IMR-90 (cell line): ENCODE data around the gene KLKB1. TPM values are rescaled to one million over a fixed set of nuclear protein-coding genes. Genes with fewer than 3 reads are reported as not detected.

Experiments used
- ATAC-seq: fragments of 200-7000 bp; cut with Tn5 transposase; 2 replicates; pipeline ENCODE4 v1.9.1; 2020; ENCODE audit warnings: low read depth, mild to moderate bottlenecking, moderate library complexity
- BruUV-seq: library from RNA; stranded (reverse); fragments of 400-500 nt; replicated peaks from 2 replicates; lab custom pipeline; 2021; lab: Mats Ljungman, UMichigan
- CTCF ChIA-PET: fragments of 300-600 bp; formaldehyde crosslinking; extraction: SDS; loops from one replicate; lab custom pipeline; 2021; ENCODE audit warnings: antibody characterized with exemption; lab: Yijun Ruan, JAX
- POLR2A ChIA-PET: fragments of 300-600 bp; sonication (Branson Sonifier 250); formaldehyde crosslinking; loops from one replicate; lab custom pipeline; 2022; ENCODE audit warnings: antibody characterized with exemption; ENCODE audit not compliant: unreplicated experiment; lab: Charles Lee
- DNase-seq: peaks from one replicate; pipeline ENCODE4 v3.0.0; 2013
- H2AFZ ChIP-seq: replicated peaks from 2 replicates; pipeline ENCODE3; 2013; ENCODE audit warnings: low read length, mild to moderate bottlenecking; ENCODE audit not compliant: poor library complexity
- H2AK5ac ChIP-seq: 2 replicates; pipeline ENCODE4 v1.6.1; 2013; ENCODE audit warnings: low read depth, low read length, inconsistent platforms
- H2AK9ac ChIP-seq: replicated peaks from 2 replicates; pipeline ENCODE3; 2013; ENCODE audit warnings: mild to moderate bottlenecking, low read depth, low read length, moderate library complexity; ENCODE audit not compliant: poor library complexity
- H2BK120ac ChIP-seq: 2 replicates; pipeline ENCODE4 v1.6.1; 2013; ENCODE audit warnings: low read depth, low read length, inconsistent platforms
- H2BK15ac ChIP-seq: 3 replicates; pipeline ENCODE4 v1.6.1; 2013; ENCODE audit warnings: low read depth, low read length, inconsistent platforms
- H2BK20ac ChIP-seq: 2 replicates; pipeline ENCODE4 v1.6.1; 2013; ENCODE audit warnings: low read depth, mild to moderate bottlenecking, inconsistent platforms, low read length, moderate library complexity
- H2BK5ac ChIP-seq: 2 replicates; pipeline ENCODE4 v1.6.1; 2013; ENCODE audit warnings: mild to moderate bottlenecking, low read depth, low read length, inconsistent platforms; ENCODE audit not compliant: poor library complexity, severe bottlenecking
- H3K14ac ChIP-seq: replicated peaks from 2 replicates; pipeline ENCODE4 v1.6.1; 2013; ENCODE audit warnings: low read depth, low read length, inconsistent platforms
- H3K18ac ChIP-seq: 2 replicates; pipeline ENCODE4 v1.6.1; 2013; ENCODE audit warnings: low read depth, low read length, control low read depth
- H3K23ac ChIP-seq: 2 replicates; pipeline ENCODE4 v1.6.1; 2013; ENCODE audit warnings: low read depth, low read length, inconsistent platforms
- H3K27ac ChIP-seq: 2 replicates; pipeline ENCODE4 v1.5.1; 2013; ENCODE audit warnings: mild to moderate bottlenecking, control low read depth, low read length; ENCODE audit not compliant: insufficient read depth
- H3K27me3 ChIP-seq: 2 replicates; pipeline ENCODE4 v1.6.1; 2013; ENCODE audit warnings: low read length; ENCODE audit not compliant: control insufficient read depth, insufficient read depth
- H3K36me3 ChIP-seq: 2 replicates; pipeline ENCODE4 v1.6.1; 2013; ENCODE audit warnings: low read length, mixed read lengths; ENCODE audit not compliant: control insufficient read depth, insufficient read depth
- H3K4ac ChIP-seq: 2 replicates; pipeline ENCODE4 v1.6.1; 2013; ENCODE audit warnings: low read depth, low read length, inconsistent platforms
- H3K4me1 ChIP-seq: 2 replicates; pipeline ENCODE4 v1.6.1; 2013; ENCODE audit warnings: low read length, mixed read lengths; ENCODE audit not compliant: control insufficient read depth, insufficient read depth
- H3K4me2 ChIP-seq: 2 replicates; pipeline ENCODE4 v1.6.1; 2013; ENCODE audit warnings: low read depth, mild to moderate bottlenecking, control low read depth, low read length, moderate library complexity
- H3K4me3 ChIP-seq: 2 replicates; pipeline ENCODE4 v1.5.1; 2013; ENCODE audit warnings: low read depth, mild to moderate bottlenecking, control low read depth, low read length, moderate library complexity; ENCODE audit not compliant: insufficient read depth
- H3K56ac ChIP-seq: 2 replicates; pipeline ENCODE4 v1.6.1; 2013; ENCODE audit warnings: low read length, inconsistent platforms; ENCODE audit not compliant: insufficient read depth; ENCODE audit errors: extremely low read depth
- H3K79me1 ChIP-seq, 2 experiments: 2 replicates each; pipeline ENCODE4 v1.6.1; 2013; ENCODE audit warnings: low read length in 2 of 2, inconsistent platforms in 1 of 2, low read depth in 1 of 2
- H3K9ac ChIP-seq: 2 replicates; pipeline ENCODE4 v1.6.1; 2013; ENCODE audit warnings: low read depth, low read length, control low read depth
- H3K9me1 ChIP-seq: 2 replicates; pipeline ENCODE4 v1.6.1; 2013; ENCODE audit warnings: low read length, inconsistent platforms; ENCODE audit not compliant: insufficient read depth
- H3K9me3 ChIP-seq: 2 replicates; pipeline ENCODE4 v1.6.1; 2013; ENCODE audit warnings: low read length; ENCODE audit not compliant: control insufficient read depth, insufficient read depth
- H4K20me1 ChIP-seq: 2 replicates; pipeline ENCODE4 v1.6.1; 2013; ENCODE audit warnings: low read length, inconsistent platforms; ENCODE audit not compliant: insufficient read depth
- H4K5ac ChIP-seq: 2 replicates; pipeline ENCODE4 v1.6.1; 2013; ENCODE audit warnings: mild to moderate bottlenecking, low read depth, low read length, control low read depth
- H4K8ac ChIP-seq, 2 experiments: 2 replicates each; pipeline ENCODE4 v1.6.1; 2013; ENCODE audit warnings: low read depth in 2 of 2, low read length in 2 of 2, control low read depth in 1 of 2, inconsistent platforms in 1 of 2
- H4K91ac ChIP-seq: 2 replicates; pipeline ENCODE4 v1.6.1; 2013; ENCODE audit warnings: low read depth, low read length, inconsistent platforms; ENCODE audit not compliant: insufficient read depth
- BHLHE40 ChIP-seq: fragments of 150-350 bp; IDR thresholded peaks from 2 replicates; pipeline ENCODE4 v1.6.1; 2016; ENCODE audit warnings: mild to moderate bottlenecking, low read depth, low read length
- CEBPB ChIP-seq: IDR thresholded peaks from 2 replicates; pipeline ENCODE4 v1.6.1; 2012; ENCODE audit warnings: low read depth, low read length, improper control_type of control experiment
- MXI1 ChIP-seq: IDR thresholded peaks from 2 replicates; pipeline ENCODE4 v1.6.1; 2012; ENCODE audit warnings: low read depth, mild to moderate bottlenecking, low read length, moderate library complexity, borderline replicate concordance
- RAD21 ChIP-seq: IDR thresholded peaks from 2 replicates; pipeline ENCODE4 v1.6.1; 2012; ENCODE audit warnings: low read length, improper control_type of control experiment
- RCOR1 ChIP-seq: IDR thresholded peaks from 2 replicates; pipeline ENCODE4 v1.6.1; 2012; ENCODE audit warnings: mild to moderate bottlenecking, low read length, improper control_type of control experiment; ENCODE audit not compliant: insufficient replicate concordance
- RFX5 ChIP-seq: IDR thresholded peaks from 2 replicates; pipeline ENCODE4 v1.8.0; 2012; ENCODE audit warnings: low read depth, mild to moderate bottlenecking, low read length, moderate library complexity
- SMC3 ChIP-seq: fragments of 150-350 bp; IDR thresholded peaks from 2 replicates; pipeline ENCODE4 v1.6.1; 2016; ENCODE audit warnings: low read depth, mild to moderate bottlenecking, antibody characterized with exemption, low read length, moderate library complexity
- WGBS, 2 experiments: methylation state at CpG; one replicate each; pipeline versions ENCODE4 v1.1.5 to v1.1.7; 2013; ENCODE audit warnings: missing lambda C conversion rate in 2 of 2; ENCODE audit not compliant: insufficient read length in 1 of 2; ENCODE audit errors: extremely low coverage in 2 of 2; 5-methylcytosine and 5-hydroxymethylcytosine counted together
- dilution Hi-C: fragments of 300-500 bp; cut with HindIII; formaldehyde crosslinking; loops from one replicate; pipeline ENCODE4 v1.14.3; 2018; ENCODE audit warnings: low sequenced_read_pairs; ENCODE audit not compliant: unreplicated experiment
- in situ Hi-C: fragments of 300-500 bp; cut with MboI; formaldehyde crosslinking; loops from 3 replicates; pipeline ENCODE4 v1.14.3; 2019; ENCODE audit warnings: low sequenced_read_pairs, inconsistent platforms, mixed read lengths
- intact Hi-C: fragments of 100-400 bp; cut with micrococcal nuclease; formaldehyde crosslinking; loops from 2 replicates; pipeline ENCODE4 v1.10.0; 2022
- polyA plus RNA-seq, 3 experiments: library from polyadenylated mRNA; depleted of rRNA; stranded (reverse); fragments of >200 nt; gene quantifications; 2 replicates each; pipeline ENCODE4 v1.2.3, GENCODE V29; 2012; ENCODE audit warnings: low replicate concordance in 1 of 3
- total RNA-seq: library from RNA; depleted of rRNA; stranded (reverse); fragments of >200 nt; gene quantifications from 2 replicates; pipeline ENCODE4 v1.2.3, GENCODE V29; 2012; rRNA removed
- TF ChIP-seq, protein P1 (sequence below): fragments of 150-350 bp; IDR thresholded peaks from 2 replicates; pipeline ENCODE4 v1.6.1; 2016; ENCODE audit warnings: low read depth, mild to moderate bottlenecking, low read length, moderate library complexity, borderline replicate concordance

Gene KLKB1
- total and polyA plus RNA-seq, 2 of the 4 experiments (the other 2 are of a cell fraction): 0.03 TPM; not detected in 1

DNA sequence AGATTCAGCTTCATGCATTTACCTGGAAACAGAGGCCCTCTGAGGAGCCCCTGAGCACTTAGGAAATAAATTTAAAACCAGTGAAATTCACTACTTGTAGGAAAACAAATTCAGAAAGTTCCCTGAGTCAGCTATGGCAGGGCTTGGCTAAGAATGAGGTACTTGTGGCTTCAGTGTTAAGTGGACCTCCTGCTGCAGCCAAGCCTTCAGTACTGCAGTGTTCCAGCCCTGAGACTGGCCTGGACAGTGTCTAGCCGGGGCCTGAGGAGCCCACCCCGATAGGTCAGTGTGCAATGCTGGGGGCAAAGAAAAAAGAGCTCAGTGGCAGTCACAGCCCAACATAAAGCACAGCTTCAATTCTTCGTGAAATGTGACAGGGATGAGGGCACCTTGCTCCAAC lies 80.6 kb downstream of the KLKB1 start:
- H3K9me3 ChIP-seq: no peaks in the 10 kb centered on the region
- WGBS, 2 experiments: no CpG with 5 or more reads among the region's 3 CpGs
- no peaks in the 10 kb centered on the region for H4K20me1 ChIP-seq
- H3K4me2 ChIP-seq: no peak overlapping the region
- no peak overlapping the region for H2AK5ac ChIP-seq
- no peak overlapping the region for H3K9ac ChIP-seq
- H2AFZ ChIP-seq: no peak overlapping the region
- H3K27ac ChIP-seq: no peak overlapping the region
- H3K23ac ChIP-seq: no peak overlapping the region
- H3K4me1 ChIP-seq: no peaks in the 10 kb centered on the region
- H3K4me3 ChIP-seq: no peak overlapping the region
- H4K5ac ChIP-seq: no peak overlapping the region
- intact Hi-C loops (no loop called here), dilution Hi-C loops (no loop called here), in situ Hi-C loops (no loop called here)
- no peak overlapping the region for H4K91ac ChIP-seq
- no peak overlapping the region for H2AK9ac ChIP-seq
- no peak overlapping the region for H3K4ac ChIP-seq
- POLR2A ChIA-PET: no interaction called here
- H3K9me1 ChIP-seq: no peaks in the 10 kb centered on the region
- no peak overlapping the region for H2BK20ac ChIP-seq
- H3K18ac ChIP-seq: no peak overlapping the region
- no peak overlapping the region for H2BK120ac ChIP-seq
- H3K14ac ChIP-seq: no peak overlapping the region
- DNase-seq (no peak), ATAC-seq (no peak)
- no peak overlapping the region for H4K8ac ChIP-seq
- H3K27me3 ChIP-seq: peaks cover 8% of the 10 kb centered on the region
- TF ChIP-seq MXI1 (no peak), SMC3 (no peak), RAD21 (no peak), RFX5 (no peak), BHLHE40 (no peak), CEBPB (no peak), RCOR1 (no peak)
- TF ChIP-seq, protein P1, sequence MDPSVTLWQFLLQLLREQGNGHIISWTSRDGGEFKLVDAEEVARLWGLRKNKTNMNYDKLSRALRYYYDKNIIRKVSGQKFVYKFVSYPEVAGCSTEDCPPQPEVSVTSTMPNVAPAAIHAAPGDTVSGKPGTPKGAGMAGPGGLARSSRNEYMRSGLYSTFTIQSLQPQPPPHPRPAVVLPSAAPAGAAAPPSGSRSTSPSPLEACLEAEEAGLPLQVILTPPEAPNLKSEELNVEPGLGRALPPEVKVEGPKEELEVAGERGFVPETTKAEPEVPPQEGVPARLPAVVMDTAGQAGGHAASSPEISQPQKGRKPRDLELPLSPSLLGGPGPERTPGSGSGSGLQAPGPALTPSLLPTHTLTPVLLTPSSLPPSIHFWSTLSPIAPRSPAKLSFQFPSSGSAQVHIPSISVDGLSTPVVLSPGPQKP: no peak
- CTCF ChIA-PET: no interaction called here
- no peak overlapping the region for H2BK15ac ChIP-seq
- BruUV-seq: no TSS peak
- no peaks in the 10 kb centered on the region for H3K79me1 ChIP-seq
- H3K36me3 ChIP-seq: no peaks in the 10 kb centered on the region
- no peak overlapping the region for H2BK5ac ChIP-seq
- H3K56ac ChIP-seq: no peak overlapping the region

Other genes starting within 250 kb of the KLKB1 start
- 0.28 and 0.36 TPM in 2 replicates for gene TLR3, start 158.4 kb upstream of the KLKB1 start, total RNA-seq
- gene TLR3, start 158.4 kb upstream of the KLKB1 start, polyA plus RNA-seq (2012; rRNA removed): 0.12 and 0.17 TPM in 2 replicates
- gene FAM149A, start 122.8 kb upstream of the KLKB1 start, total RNA-seq: 0.54 and 0.83 TPM in 2 replicates
- gene FAM149A, start 122.8 kb upstream of the KLKB1 start, polyA plus RNA-seq (2012; rRNA removed): 0.44 and 0.70 TPM in 2 replicates
- 3.9 and 5.0 TPM in 2 replicates for gene CYP4V2, start 35.9 kb upstream of the KLKB1 start, total RNA-seq
- 3.2 and 4.1 TPM in 2 replicates for gene CYP4V2, start 35.9 kb upstream of the KLKB1 start, polyA plus RNA-seq (2012; rRNA removed)
- not detected in 2 replicates for gene F11, start 38.7 kb downstream of the KLKB1 start, total RNA-seq
- not detected in 2 replicates for gene F11, start 38.7 kb downstream of the KLKB1 start, polyA plus RNA-seq (2012; rRNA removed)